ENCODE measurements around the gene CEP85L. TPM values are rescaled to one million over a fixed set of nuclear protein-coding genes. Genes with fewer than 3 reads are reported as not detected.

Gene CEP85L
- total and polyA plus RNA-seq, 2 of the 13 experiments (the other 11 are each of a cell fraction or from before 2014, with no cell fraction given): 0.44 to 1.7 TPM

GRCh38 chr6:118650582-118651281 lies 659 bp downstream of the CEP85L start:
- Histone ChIP-seq H3K4me1 (ENCODE audit: insufficient read depth, low read length) (peaks cover 16% of the 10 kb centered on the region), H3K9me3 (ENCODE audit: low read length) (no peaks in the 10 kb centered on the region), H3K27ac (ENCODE audit: extremely low read length, insufficient read depth, low read length) (no peak overlapping the region), H3K4me2 (ENCODE audit: low read depth, low read length) (peak overlapping the region; percentile 80), H4K20me1 (ENCODE audit: insufficient read depth, low read length) (no peaks in the 10 kb centered on the region), H3K9ac (ENCODE audit: insufficient read depth, low read depth, low read length) (peak overlapping the region; percentile 62; the same call in 1 of the 2 replicates), H2AFZ (ENCODE audit: low read length) (no peak overlapping the region), H3K27me3 (ENCODE audit: control insufficient read depth in 1 of 2, insufficient read depth in 2 of 2, low read length in 2 of 2) (peaks cover 0 to 26% of the 10 kb centered on the region in 2 experiments; a peak in 3 of 5 replicates), H3K79me2 (ENCODE audit: insufficient read depth, low read length) (no peaks in the 10 kb centered on the region), H3K36me3 (replicated peaks in 1 of 2; ENCODE audit: control insufficient read depth in 1 of 2, insufficient read depth in 2 of 2, low read length in 2 of 2) (no peaks in the 10 kb centered on the region), H3K4me3 (replicated peaks in 1 of 3; ENCODE audit: insufficient read depth in 1 of 3, low read depth in 2 of 3, low read length in 3 of 3) (peak overlapping the region; percentile 61 to 81 (median 75))
- ChIA-PET POLR2A (no interaction called here), CTCF (ENCODE audit: low intra/inter-chr PET ratio, low total read pairs) (no interaction called here)
- no TSS peak for BruUV-seq (replicated peaks)
- intact Hi-C loops (cut with micrococcal nuclease; ENCODE audit: unreplicated experiment) (loop anchor here (2.0 kb wide), 1 partner anchor 126 kb away; no protein-coding TSS in a partner anchor), in situ Hi-C loops (cut with HindIII; ENCODE audit: extremely low pct_ligation_motif_present, low pct_unique_long_range_greater_than_20kb) (no loop called here)
- no peak for FAIRE-seq
- no peak for DNase-seq (ENCODE audit: low spot score)
- 1% methylated on average over 29 of the region's 80 CpGs for WGBS (ENCODE audit: low lambda C conversion rate)
- ATAC-seq: peak; percentile 73
- TF ChIP-seq, protein P1, sequence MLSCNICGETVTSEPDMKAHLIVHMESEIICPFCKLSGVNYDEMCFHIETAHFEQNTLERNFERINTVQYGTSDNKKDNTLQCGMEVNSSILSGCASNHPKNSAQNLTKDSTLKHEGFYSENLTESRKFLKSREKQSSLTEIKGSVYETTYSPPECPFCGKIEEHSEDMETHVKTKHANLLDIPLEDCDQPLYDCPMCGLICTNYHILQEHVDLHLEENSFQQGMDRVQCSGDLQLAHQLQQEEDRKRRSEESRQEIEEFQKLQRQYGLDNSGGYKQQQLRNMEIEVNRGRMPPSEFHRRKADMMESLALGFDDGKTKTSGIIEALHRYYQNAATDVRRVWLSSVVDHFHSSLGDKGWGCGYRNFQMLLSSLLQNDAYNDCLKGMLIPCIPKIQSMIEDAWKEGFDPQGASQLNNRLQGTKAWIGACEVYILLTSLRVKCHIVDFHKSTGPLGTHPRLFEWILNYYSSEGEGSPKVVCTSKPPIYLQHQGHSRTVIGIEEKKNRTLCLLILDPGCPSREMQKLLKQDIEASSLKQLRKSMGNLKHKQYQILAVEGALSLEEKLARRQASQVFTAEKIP (CRISPR knock-in tag; IDR thresholded peaks at IDR 0.05; ENCODE audit: borderline replicate concordance): no peak
- no peak for TF ChIP-seq GATAD1 (CRISPR knock-in tag; IDR thresholded peaks at IDR 0.05)
- TF ChIP-seq REXO4 (CRISPR knock-in tag; IDR thresholded peaks at IDR 0.05; ENCODE audit: borderline replicate concordance): no peak
- TF ChIP-seq ZNF737 (CRISPR knock-in tag; IDR thresholded peaks at IDR 0.05; ENCODE audit: borderline replicate concordance): no peak
- TF ChIP-seq ZNF513 (CRISPR knock-in tag; conservative IDR thresholded peaks at IDR 0.05): no peak
- no peak; the same call in 1 of the 2 replicates for TF ChIP-seq HIVEP1 (CRISPR knock-in tag; IDR thresholded peaks at IDR 0.05)
- no peak for TF ChIP-seq ADNP (CRISPR knock-in tag; IDR thresholded peaks at IDR 0.05)
- no peak; the same call in 1 of the 2 replicates for TF ChIP-seq POGK (CRISPR knock-in tag; conservative IDR thresholded peaks at IDR 0.05)
- TF ChIP-seq NCOR1 (IDR thresholded peaks at IDR 0.05; ENCODE audit: borderline replicate concordance, low read length): no peak
- no peak for TF ChIP-seq ZNF34 (CRISPR knock-in tag; IDR thresholded peaks at IDR 0.05; ENCODE audit: borderline replicate concordance)
- peak; percentile 90; the same call in 1 of the 2 replicates for TF ChIP-seq KDM5B (CRISPR knock-in tag; IDR thresholded peaks at IDR 0.05; ENCODE audit: borderline replicate concordance)
- no peak for TF ChIP-seq MTERF4 (CRISPR knock-in tag; IDR thresholded peaks at IDR 0.05)
- TF ChIP-seq ZNF878 (CRISPR knock-in tag; IDR thresholded peaks at IDR 0.05): no peak
- TF ChIP-seq, protein P2, sequence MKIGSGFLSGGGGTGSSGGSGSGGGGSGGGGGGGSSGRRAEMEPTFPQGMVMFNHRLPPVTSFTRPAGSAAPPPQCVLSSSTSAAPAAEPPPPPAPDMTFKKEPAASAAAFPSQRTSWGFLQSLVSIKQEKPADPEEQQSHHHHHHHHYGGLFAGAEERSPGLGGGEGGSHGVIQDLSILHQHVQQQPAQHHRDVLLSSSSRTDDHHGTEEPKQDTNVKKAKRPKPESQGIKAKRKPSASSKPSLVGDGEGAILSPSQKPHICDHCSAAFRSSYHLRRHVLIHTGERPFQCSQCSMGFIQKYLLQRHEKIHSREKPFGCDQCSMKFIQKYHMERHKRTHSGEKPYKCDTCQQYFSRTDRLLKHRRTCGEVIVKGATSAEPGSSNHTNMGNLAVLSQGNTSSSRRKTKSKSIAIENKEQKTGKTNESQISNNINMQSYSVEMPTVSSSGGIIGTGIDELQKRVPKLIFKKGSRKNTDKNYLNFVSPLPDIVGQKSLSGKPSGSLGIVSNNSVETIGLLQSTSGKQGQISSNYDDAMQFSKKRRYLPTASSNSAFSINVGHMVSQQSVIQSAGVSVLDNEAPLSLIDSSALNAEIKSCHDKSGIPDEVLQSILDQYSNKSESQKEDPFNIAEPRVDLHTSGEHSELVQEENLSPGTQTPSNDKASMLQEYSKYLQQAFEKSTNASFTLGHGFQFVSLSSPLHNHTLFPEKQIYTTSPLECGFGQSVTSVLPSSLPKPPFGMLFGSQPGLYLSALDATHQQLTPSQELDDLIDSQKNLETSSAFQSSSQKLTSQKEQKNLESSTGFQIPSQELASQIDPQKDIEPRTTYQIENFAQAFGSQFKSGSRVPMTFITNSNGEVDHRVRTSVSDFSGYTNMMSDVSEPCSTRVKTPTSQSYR (CRISPR knock-in tag; IDR thresholded peaks at IDR 0.05; ENCODE audit: borderline replicate concordance): no peak

Data from HepG2 (cell line).